Upper lobe of left lung (tissue), 4 donors: ENCODE results near the gene ANKRD62.

Experiments
- CTCF ChIP-seq, 6 experiments: fragments of 450-650 bp in 4 of 6; fragments of 200-600 bp in 2 of 6; sonication (generic) in 2 of 6; IDR thresholded peaks; one replicate each; pipeline ENCODE4 v1.5.1; 2016 to 2019; ENCODE audit warnings: antibody characterized with exemption in 6 of 6
- EP300 ChIP-seq, 4 donors: sonication (generic); formaldehyde crosslinking; IDR thresholded peaks; one replicate each; pipeline ENCODE4 v1.5.1; 2017; ENCODE audit warnings: antibody characterized with exemption in 4 of 4, control low read depth in 2 of 4
- POLR2A ChIP-seq, 4 donors: fragments of 450-650 bp; IDR thresholded peaks; one replicate each; pipeline ENCODE4 v1.5.1; 2016 to 2017; ENCODE audit warnings: antibody characterized with exemption in 4 of 4, mild to moderate bottlenecking in 2 of 4

DNA sequence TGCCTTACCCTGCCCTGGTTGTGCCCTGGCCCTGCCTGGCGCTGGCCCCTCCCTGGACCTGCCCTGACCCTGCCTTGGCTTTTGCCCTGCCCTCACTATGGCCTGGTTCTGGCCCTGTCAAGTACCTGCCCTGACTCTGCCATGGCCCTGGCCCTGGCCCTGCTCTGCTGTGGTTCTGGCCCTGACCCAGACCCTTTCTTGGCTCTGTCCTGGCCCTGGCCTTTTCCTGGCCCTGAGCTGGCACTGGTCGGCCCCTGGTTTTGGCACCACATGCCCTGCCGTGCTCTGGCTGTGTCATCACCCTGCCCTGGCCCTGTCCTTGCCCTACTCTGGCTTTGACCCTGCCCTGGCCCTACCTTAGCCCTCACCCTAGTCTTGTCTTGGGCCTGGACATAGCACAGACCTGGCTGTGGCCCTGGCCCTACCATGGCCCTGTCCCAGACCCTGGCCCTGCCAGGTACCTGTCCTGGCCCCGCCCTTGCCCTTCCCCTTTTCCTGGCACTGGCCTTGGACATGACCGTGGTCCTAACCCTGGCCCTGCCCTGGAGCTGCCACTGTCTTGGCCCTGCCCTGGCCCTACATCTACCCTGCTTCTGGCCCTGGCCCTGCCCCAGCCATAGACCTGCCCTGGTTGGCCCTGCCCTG lies 4.8 kb upstream of the ANKRD62 start:
- TF ChIP-seq CTCF (IDR thresholded peaks at IDR 0.05) (no peak), EP300 (IDR thresholded peaks at IDR 0.05) (no peak), POLR2A (IDR thresholded peaks at IDR 0.05) (no peak)
